Liver (tissue), 9 donors: ENCODE data around the gene GNG12. TPM values are rescaled to one million over a fixed set of nuclear protein-coding genes. Genes with fewer than 3 reads are reported as not detected.
A peak's percentile ranks its signal among the peaks of the same experiment; 100 is the strongest.
"Not testable (repeated sequence)": the region's sequence is repeated elsewhere in the genome, so short reads cannot be mapped to it uniquely, and the experiment has no call there.

Experiments
- DNase-seq: peaks from one replicate; pipeline ENCODE4 v3.0.0-alpha.2; 2017; ENCODE audit warnings: low spot score
- H3K27ac ChIP-seq, 2 donors: one replicate each; pipeline ENCODE4 v1.7.0; 2013; ENCODE audit warnings: inconsistent platforms in 2 of 2, low read length in 2 of 2, control low read depth in 1 of 2, low read depth in 1 of 2, mild to moderate bottlenecking in 1 of 2
- H3K27me3 ChIP-seq, 4 donors: one replicate each; pipeline versions ENCODE4 v1.6.1 to v1.7.0; 2013; ENCODE audit warnings: low read length in 3 of 4, inconsistent platforms in 1 of 4, mild to moderate bottlenecking in 1 of 4, moderate library complexity in 1 of 4; ENCODE audit not compliant: control insufficient read depth in 4 of 4, insufficient read depth in 4 of 4
- H3K36me3 ChIP-seq, 4 donors: one replicate each; pipeline versions ENCODE4 v1.6.1 to v1.7.0; 2013; ENCODE audit warnings: low read length in 3 of 4, mild to moderate bottlenecking in 3 of 4, low read depth in 1 of 4, moderate library complexity in 1 of 4; ENCODE audit not compliant: control insufficient read depth in 4 of 4, insufficient read depth in 3 of 4
- H3K4me1 ChIP-seq, 4 donors: one replicate each; pipeline versions ENCODE4 v1.6.1 to v1.7.0; 2013; ENCODE audit warnings: low read length in 3 of 4, mild to moderate bottlenecking in 3 of 4, moderate library complexity in 1 of 4; ENCODE audit not compliant: control insufficient read depth in 4 of 4, insufficient read depth in 4 of 4
- H3K4me3 ChIP-seq, 3 donors: one replicate each; pipeline versions ENCODE4 v1.6.1 to v1.7.0; 2013; ENCODE audit warnings: low read length in 3 of 3, control low read depth in 1 of 3, low read depth in 1 of 3, mild to moderate bottlenecking in 1 of 3
- H3K9ac ChIP-seq, 2 donors: one replicate each; pipeline ENCODE4 v1.7.0; 2013; ENCODE audit warnings: low read length in 2 of 2, mild to moderate bottlenecking in 2 of 2, moderate library complexity in 2 of 2, control low read depth in 1 of 2, low read depth in 1 of 2
- H3K9me3 ChIP-seq, 4 donors: one replicate each; pipeline versions ENCODE4 v1.6.1 to v1.7.0; 2013; ENCODE audit warnings: low read length in 3 of 4; ENCODE audit not compliant: control insufficient read depth in 4 of 4
- FOXA1 ChIP-seq: IDR thresholded peaks from 2 replicates; pipeline ENCODE4 v1.6.1; 2016; ENCODE audit warnings: antibody characterized with exemption
- JUND ChIP-seq, 2 donors: IDR thresholded peaks; 2 replicates each; pipeline ENCODE4 v1.6.1; 2016; ENCODE audit warnings: antibody characterized with exemption in 2 of 2
- RAD21 ChIP-seq, 2 donors: IDR thresholded peaks; 2 replicates each; pipeline ENCODE4 v1.6.1; 2016; ENCODE audit warnings: antibody characterized with exemption in 2 of 2, mild to moderate bottlenecking in 2 of 2
- RXRA ChIP-seq, 2 donors: IDR thresholded peaks; 2 replicates each; pipeline ENCODE4 v1.6.1; 2017 to 2018; ENCODE audit warnings: antibody characterized with exemption in 2 of 2, mild to moderate bottlenecking in 1 of 2
- TAF1 ChIP-seq: conservative IDR thresholded peaks from 2 replicates; pipeline ENCODE4 v1.6.1; 2016; ENCODE audit warnings: antibody characterized with exemption, mild to moderate bottlenecking
- YY1 ChIP-seq: IDR thresholded peaks from 2 replicates; pipeline ENCODE4 v1.6.1; 2016; ENCODE audit warnings: antibody characterized with exemption, mild to moderate bottlenecking
- WGBS: extraction: QIAGEN DNeasy Blood & Tissue Kit; methylation state at CpG from one replicate; pipeline ENCODE4 v1.1.7; 2013; 5-methylcytosine and 5-hydroxymethylcytosine counted together
- polyA plus RNA-seq, 2 donors: library from polyadenylated mRNA; stranded (reverse) in 1 of 2; unstranded in 1 of 2; fragments of 200-250 nt in 1 of 2; fragments of >200 nt in 1 of 2; fragmentation: Nextera tagmentation in 1 of 2; extraction: Ambion mirVana in 1 of 2; gene quantifications; one replicate each; pipeline versions ENCODE4 v1.2.1 to v1.2.3, GENCODE V29; 2013 to 2015
- total RNA-seq, 2 donors: library from RNA; depleted of rRNA; stranded (reverse); fragments of >200 nt; gene quantifications; one replicate each; pipeline ENCODE4 v1.2.3, GENCODE V29; 2014
- TF ChIP-seq, protein P1 (sequence below): IDR thresholded peaks from 2 replicates; pipeline ENCODE4 v1.6.1; 2016; ENCODE audit warnings: antibody characterized with exemption
- TF ChIP-seq, protein P2 (sequence below): fragments of 150-350 bp; IDR thresholded peaks from 2 replicates; pipeline ENCODE4 v1.5.1; 2017; ENCODE audit warnings: improper control_type of control experiment, low read depth, low read length; ENCODE audit not compliant: missing input control
- TF ChIP-seq, protein P3 (sequence below): IDR thresholded peaks from 2 replicates; pipeline ENCODE4 v1.6.1; 2016; ENCODE audit warnings: antibody characterized with exemption, mild to moderate bottlenecking
- donor health status: healthy.
- donor health status: healthy.
- donor health status: healthy.
- donor health status: healthy.
- donor health status: healthy.

The GNG12 gene
- total and polyA plus RNA-seq, 4 donors = 15.4 to 26.1 (median 19.7) TPM

DNA sequence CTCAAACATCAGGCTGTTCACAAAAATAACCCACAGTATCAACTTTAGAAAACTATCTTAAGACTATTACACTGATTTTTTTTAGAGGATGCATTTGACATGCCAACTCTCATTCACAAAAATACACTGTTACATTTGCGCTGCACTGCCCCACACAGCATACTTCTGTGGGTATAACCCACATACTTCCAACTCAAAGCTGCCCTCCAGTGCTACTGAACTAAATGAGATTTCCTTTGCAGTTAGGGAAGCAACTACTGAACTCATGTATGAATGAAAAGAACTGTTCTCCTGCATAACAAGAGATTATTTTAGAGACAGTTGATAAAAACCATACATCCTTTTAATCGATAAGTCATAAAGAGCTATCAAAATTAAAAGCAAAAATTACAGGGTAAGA, 174.0 kb downstream of the GNG12 start:
- Histone ChIP-seq H3K4me1 (no peaks in the 10 kb centered on the region), H3K36me3 (no peaks in the 10 kb centered on the region), H3K4me3 (no peak overlapping the region), H3K9me3 (no peaks in the 10 kb centered on the region), H3K9ac (no peak overlapping the region), H3K27ac (no peak overlapping the region), H3K27me3 (no peaks in the 10 kb centered on the region)
- WGBS = 91% methylated on average over 2 of the region's 2 CpGs
- TF ChIP-seq, protein P1, sequence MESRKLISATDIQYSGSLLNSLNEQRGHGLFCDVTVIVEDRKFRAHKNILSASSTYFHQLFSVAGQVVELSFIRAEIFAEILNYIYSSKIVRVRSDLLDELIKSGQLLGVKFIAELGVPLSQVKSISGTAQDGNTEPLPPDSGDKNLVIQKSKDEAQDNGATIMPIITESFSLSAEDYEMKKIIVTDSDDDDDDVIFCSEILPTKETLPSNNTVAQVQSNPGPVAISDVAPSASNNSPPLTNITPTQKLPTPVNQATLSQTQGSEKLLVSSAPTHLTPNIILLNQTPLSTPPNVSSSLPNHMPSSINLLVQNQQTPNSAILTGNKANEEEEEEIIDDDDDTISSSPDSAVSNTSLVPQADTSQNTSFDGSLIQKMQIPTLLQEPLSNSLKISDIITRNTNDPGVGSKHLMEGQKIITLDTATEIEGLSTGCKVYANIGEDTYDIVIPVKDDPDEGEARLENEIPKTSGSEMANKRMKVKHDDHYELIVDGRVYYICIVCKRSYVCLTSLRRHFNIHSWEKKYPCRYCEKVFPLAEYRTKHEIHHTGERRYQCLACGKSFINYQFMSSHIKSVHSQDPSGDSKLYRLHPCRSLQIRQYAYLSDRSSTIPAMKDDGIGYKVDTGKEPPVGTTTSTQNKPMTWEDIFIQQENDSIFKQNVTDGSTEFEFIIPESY = no peak
- peak; percentile 39 to 53 for TF ChIP-seq RAD21 (IDR thresholded peaks at IDR 0.05)
- no peak for DNase-seq

DNA sequence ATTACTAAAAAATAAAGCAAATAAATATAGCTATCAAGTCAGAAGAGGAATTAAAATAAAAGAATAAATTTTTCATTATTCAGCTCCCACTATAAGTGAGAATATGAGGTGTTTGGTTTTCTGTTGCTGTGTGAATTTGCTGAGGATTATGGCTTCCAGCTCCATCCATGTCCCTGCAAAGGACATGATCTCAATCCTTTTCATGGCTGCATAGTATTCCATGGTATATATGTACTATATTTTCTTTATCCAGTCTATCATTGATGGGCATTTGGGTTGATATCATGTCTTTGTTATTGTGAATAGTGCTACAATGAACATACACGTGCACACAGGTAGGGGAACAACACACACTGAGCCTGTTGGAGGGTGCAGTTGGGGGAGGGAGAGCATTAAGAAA, 176.1 kb downstream of the GNG12 start:
- H3K9ac ChIP-seq, H3K36me3 ChIP-seq, H3K4me3 ChIP-seq, H3K9me3 ChIP-seq, H3K27me3 ChIP-seq, H3K27ac ChIP-seq, DNase-seq, H3K4me1 ChIP-seq: not testable (repeated sequence)
- whole genome bisulfite sequencing = 95% methylated on average over 1 of the region's 1 CpG

DNA sequence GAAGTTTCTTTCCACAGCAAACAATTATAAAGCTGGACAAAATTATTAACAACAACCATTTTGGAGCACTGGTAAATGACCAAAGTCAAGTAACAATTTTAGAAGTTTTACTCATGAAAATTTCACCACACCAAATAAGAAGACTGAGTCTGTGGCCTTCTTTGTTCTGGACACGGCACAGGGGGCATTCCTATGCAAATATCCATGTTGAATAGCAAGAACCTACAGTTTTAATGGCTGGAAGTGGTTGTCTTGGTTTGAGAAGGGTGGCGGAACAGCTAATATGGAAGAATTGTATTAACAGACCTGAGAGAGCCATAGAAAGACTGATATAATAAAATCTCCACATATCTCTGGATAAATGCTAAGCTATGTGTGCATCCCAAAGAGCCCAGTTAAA, 177.7 kb downstream of the GNG12 start:
- Histone ChIP-seq H3K4me1 (no peaks in the 10 kb centered on the region), H3K27me3 (no peaks in the 10 kb centered on the region), H3K36me3 (no peaks in the 10 kb centered on the region), H3K9me3 (no peaks in the 10 kb centered on the region), H3K4me3 (no peak overlapping the region), H3K27ac (no peak overlapping the region), H3K9ac (no peak overlapping the region)
- TF ChIP-seq RXRA (IDR thresholded peaks at IDR 0.05) = no peak
- TF ChIP-seq, protein P2, sequence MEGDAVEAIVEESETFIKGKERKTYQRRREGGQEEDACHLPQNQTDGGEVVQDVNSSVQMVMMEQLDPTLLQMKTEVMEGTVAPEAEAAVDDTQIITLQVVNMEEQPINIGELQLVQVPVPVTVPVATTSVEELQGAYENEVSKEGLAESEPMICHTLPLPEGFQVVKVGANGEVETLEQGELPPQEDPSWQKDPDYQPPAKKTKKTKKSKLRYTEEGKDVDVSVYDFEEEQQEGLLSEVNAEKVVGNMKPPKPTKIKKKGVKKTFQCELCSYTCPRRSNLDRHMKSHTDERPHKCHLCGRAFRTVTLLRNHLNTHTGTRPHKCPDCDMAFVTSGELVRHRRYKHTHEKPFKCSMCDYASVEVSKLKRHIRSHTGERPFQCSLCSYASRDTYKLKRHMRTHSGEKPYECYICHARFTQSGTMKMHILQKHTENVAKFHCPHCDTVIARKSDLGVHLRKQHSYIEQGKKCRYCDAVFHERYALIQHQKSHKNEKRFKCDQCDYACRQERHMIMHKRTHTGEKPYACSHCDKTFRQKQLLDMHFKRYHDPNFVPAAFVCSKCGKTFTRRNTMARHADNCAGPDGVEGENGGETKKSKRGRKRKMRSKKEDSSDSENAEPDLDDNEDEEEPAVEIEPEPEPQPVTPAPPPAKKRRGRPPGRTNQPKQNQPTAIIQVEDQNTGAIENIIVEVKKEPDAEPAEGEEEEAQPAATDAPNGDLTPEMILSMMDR = no peak
- TF ChIP-seq RAD21 (IDR thresholded peaks at IDR 0.05) = no peak
- TF ChIP-seq YY1 = no peak
- 71% methylated on average over 2 of the region's 2 CpGs for WGBS
- no peak for DNase-seq

DNA sequence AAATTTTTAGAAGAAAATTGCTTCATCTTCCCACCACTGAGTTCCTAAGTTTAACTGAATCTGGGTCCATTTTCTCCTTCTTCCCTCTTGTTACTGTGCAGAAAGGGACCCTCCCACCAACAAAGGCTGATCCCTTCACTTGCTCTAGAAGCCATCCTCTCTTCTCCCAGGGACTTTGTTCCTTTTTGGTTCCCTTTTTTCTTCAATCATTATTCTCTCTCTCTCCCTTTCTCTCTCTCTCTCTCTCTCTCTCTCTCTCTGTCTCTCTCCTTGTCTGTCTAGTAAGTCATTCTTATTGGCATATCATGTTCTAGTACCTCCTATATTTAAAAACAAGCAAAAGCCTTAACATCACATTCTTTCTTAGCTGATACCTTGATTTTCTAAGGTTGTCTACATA, 180.0 kb downstream of the GNG12 start:
- Histone ChIP-seq H3K36me3 (no peaks in the 10 kb centered on the region), H3K4me1 (no peaks in the 10 kb centered on the region), H3K9me3 (no peaks in the 10 kb centered on the region), H3K27me3 (no peaks in the 10 kb centered on the region), H3K9ac (no peak overlapping the region), H3K27ac (no peak overlapping the region), H3K4me3 (no peak overlapping the region)
- DNase-seq = no peak
- TF ChIP-seq, protein P3, sequence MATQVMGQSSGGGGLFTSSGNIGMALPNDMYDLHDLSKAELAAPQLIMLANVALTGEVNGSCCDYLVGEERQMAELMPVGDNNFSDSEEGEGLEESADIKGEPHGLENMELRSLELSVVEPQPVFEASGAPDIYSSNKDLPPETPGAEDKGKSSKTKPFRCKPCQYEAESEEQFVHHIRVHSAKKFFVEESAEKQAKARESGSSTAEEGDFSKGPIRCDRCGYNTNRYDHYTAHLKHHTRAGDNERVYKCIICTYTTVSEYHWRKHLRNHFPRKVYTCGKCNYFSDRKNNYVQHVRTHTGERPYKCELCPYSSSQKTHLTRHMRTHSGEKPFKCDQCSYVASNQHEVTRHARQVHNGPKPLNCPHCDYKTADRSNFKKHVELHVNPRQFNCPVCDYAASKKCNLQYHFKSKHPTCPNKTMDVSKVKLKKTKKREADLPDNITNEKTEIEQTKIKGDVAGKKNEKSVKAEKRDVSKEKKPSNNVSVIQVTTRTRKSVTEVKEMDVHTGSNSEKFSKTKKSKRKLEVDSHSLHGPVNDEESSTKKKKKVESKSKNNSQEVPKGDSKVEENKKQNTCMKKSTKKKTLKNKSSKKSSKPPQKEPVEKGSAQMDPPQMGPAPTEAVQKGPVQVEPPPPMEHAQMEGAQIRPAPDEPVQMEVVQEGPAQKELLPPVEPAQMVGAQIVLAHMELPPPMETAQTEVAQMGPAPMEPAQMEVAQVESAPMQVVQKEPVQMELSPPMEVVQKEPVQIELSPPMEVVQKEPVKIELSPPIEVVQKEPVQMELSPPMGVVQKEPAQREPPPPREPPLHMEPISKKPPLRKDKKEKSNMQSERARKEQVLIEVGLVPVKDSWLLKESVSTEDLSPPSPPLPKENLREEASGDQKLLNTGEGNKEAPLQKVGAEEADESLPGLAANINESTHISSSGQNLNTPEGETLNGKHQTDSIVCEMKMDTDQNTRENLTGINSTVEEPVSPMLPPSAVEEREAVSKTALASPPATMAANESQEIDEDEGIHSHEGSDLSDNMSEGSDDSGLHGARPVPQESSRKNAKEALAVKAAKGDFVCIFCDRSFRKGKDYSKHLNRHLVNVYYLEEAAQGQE = no peak
- TF ChIP-seq, protein P2 = no peak
- TF ChIP-seq FOXA1 = no peak
- no peak for TF ChIP-seq TAF1
- no peak for TF ChIP-seq JUND (IDR thresholded peaks at IDR 0.05)
